GM12878 (cell line): ENCODE measurements around the gene PHF3.

Source experiments
- CBX5 ChIP-seq: sonication (generic); IDR thresholded peaks from 2 replicates; pipeline ENCODE4 v1.6.1; 2016; ENCODE audit warnings: low read depth, moderate library complexity, mild to moderate bottlenecking, inconsistent platforms
- EP300 ChIP-seq, 2 experiments: fragments of 150-350 bp in 1 of 2; IDR thresholded peaks; 2 replicates each; pipeline ENCODE4 v1.6.1; 2011 to 2012; ENCODE audit warnings: low read depth in 2 of 2, low read length in 2 of 2, borderline replicate concordance in 1 of 2, improper control_type of control experiment in 1 of 2, inconsistent platforms in 1 of 2; ENCODE audit not compliant: control insufficient read depth in 1 of 2
- NFYA ChIP-seq: IDR thresholded peaks from 2 replicates; pipeline ENCODE4 v1.6.1; 2011; ENCODE audit warnings: low read depth, mild to moderate bottlenecking, low read length, improper control_type of control experiment, borderline replicate concordance
- POLR2A ChIP-seq: IDR thresholded peaks from 2 replicates; pipeline ENCODE4 v1.6.1; 2011; ENCODE audit warnings: low read depth, mild to moderate bottlenecking, low read length
- POLR2AphosphoS5 ChIP-seq: IDR thresholded peaks from 2 replicates; pipeline ENCODE4 v1.6.1; 2011; ENCODE audit warnings: mild to moderate bottlenecking, low read length, inconsistent platforms
- RCOR1 ChIP-seq: conservative IDR thresholded peaks from 2 replicates; pipeline ENCODE4 v1.6.1; 2012; ENCODE audit warnings: low read depth, low read length, improper control_type of control experiment
- SRF ChIP-seq, 2 experiments: IDR thresholded peaks; 2 replicates each; pipeline ENCODE4 v1.6.1; 2011; ENCODE audit warnings: low read depth in 2 of 2, low read length in 2 of 2, mild to moderate bottlenecking in 1 of 2, moderate library complexity in 1 of 2
- TAF1 ChIP-seq: IDR thresholded peaks from 2 replicates; pipeline ENCODE4 v1.6.1; 2011; ENCODE audit warnings: mild to moderate bottlenecking, low read depth, low read length, borderline replicate concordance
- ZNF217 ChIP-seq: fragments of 450-650 bp; IDR thresholded peaks from 2 replicates; pipeline ENCODE4 v1.6.1; 2017; ENCODE audit warnings: antibody characterized with exemption, mild to moderate bottlenecking
- ZNF274 ChIP-seq: IDR thresholded peaks from one replicate; pipeline ENCODE4 v1.8.0; 2011; ENCODE audit not compliant: insufficient read length, insufficient read depth
- TF ChIP-seq, protein P1 (sequence below), 3 experiments: IDR thresholded peaks in 2 of 3; conservative IDR thresholded peaks in 1 of 3; 2 replicates each; pipeline ENCODE4 v1.5.1; 2011; ENCODE audit warnings: low read depth in 3 of 3, low read length in 3 of 3, mild to moderate bottlenecking in 3 of 3, control low read depth in 2 of 3, moderate library complexity in 2 of 3, inconsistent platforms in 1 of 3, mixed read lengths in 1 of 3; ENCODE audit not compliant: control insufficient read depth in 2 of 3, insufficient read depth in 1 of 3; ENCODE audit errors: extremely low read depth in 1 of 3
- TF ChIP-seq, protein P2 (sequence below): IDR thresholded peaks from 2 replicates; pipeline ENCODE4 v1.6.1; 2011; ENCODE audit warnings: low read depth, mild to moderate bottlenecking, low read length, moderate library complexity, borderline replicate concordance; ENCODE audit errors: extremely low read depth
- TF ChIP-seq, protein P3 (sequence below): IDR thresholded peaks from 2 replicates; pipeline ENCODE4 v1.6.1; 2011; ENCODE audit warnings: low read depth, low read length, improper control_type of control experiment, borderline replicate concordance

DNA sequence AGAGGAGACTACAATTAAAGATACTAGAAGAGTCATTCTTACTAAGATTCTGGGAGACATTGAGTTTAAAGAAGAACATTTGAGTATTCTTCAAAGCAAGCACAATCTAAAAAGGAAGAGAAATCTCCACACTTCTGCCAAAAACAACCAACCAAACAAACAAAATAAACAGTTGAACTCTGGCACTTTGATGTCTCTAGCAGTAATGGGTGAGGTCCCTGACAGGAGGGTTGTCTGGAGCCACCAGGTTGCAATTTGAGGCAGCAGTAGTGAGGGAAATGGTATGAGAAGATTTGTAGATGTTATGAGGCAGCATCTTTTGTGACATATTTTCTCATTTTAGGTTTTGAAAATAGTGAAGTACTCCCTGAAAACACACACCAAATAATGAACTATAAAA lies 108.1 kb downstream of the PHF3 start:
- TF ChIP-seq POLR2A (no peak), POLR2AphosphoS5 (no peak), EP300 (IDR thresholded peaks at IDR 0.05; ENCODE audit: borderline replicate concordance in 1 of 2, control insufficient read depth in 1 of 2, low read depth in 2 of 2, low read length in 2 of 2) (no peak), SRF (IDR thresholded peaks at IDR 0.05; ENCODE audit: low read depth in 2 of 2, low read length in 2 of 2) (no peak), NFYA (no peak), RCOR1 (no peak), TAF1 (no peak), CBX5 (no peak), ZNF217 (no peak), ZNF274 (no peak)
- TF ChIP-seq, protein P1, sequence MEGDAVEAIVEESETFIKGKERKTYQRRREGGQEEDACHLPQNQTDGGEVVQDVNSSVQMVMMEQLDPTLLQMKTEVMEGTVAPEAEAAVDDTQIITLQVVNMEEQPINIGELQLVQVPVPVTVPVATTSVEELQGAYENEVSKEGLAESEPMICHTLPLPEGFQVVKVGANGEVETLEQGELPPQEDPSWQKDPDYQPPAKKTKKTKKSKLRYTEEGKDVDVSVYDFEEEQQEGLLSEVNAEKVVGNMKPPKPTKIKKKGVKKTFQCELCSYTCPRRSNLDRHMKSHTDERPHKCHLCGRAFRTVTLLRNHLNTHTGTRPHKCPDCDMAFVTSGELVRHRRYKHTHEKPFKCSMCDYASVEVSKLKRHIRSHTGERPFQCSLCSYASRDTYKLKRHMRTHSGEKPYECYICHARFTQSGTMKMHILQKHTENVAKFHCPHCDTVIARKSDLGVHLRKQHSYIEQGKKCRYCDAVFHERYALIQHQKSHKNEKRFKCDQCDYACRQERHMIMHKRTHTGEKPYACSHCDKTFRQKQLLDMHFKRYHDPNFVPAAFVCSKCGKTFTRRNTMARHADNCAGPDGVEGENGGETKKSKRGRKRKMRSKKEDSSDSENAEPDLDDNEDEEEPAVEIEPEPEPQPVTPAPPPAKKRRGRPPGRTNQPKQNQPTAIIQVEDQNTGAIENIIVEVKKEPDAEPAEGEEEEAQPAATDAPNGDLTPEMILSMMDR (IDR thresholded peaks at IDR 0.05 in 2 of 3, conservative IDR thresholded peaks at IDR 0.05 in 1 of 3; ENCODE audit: control insufficient read depth in 2 of 3, extremely low read depth in 1 of 3, insufficient read depth in 1 of 3, low read depth in 3 of 3, low read length in 3 of 3) = no peak
- TF ChIP-seq, protein P2, sequence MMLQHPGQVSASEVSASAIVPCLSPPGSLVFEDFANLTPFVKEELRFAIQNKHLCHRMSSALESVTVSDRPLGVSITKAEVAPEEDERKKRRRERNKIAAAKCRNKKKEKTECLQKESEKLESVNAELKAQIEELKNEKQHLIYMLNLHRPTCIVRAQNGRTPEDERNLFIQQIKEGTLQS = no peak
- TF ChIP-seq, protein P3, sequence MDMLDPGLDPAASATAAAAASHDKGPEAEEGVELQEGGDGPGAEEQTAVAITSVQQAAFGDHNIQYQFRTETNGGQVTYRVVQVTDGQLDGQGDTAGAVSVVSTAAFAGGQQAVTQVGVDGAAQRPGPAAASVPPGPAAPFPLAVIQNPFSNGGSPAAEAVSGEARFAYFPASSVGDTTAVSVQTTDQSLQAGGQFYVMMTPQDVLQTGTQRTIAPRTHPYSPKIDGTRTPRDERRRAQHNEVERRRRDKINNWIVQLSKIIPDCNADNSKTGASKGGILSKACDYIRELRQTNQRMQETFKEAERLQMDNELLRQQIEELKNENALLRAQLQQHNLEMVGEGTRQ = no peak
